CD8-positive, alpha-beta memory T cell (primary cell): ENCODE results near the gene ZNF2. TPM values are rescaled to one million over a fixed set of nuclear protein-coding genes. Genes with fewer than 3 reads are reported as not detected.

ENCODE experiments used
- CTCF ChIA-PET: fragments of 350-600 bp; sonication (Branson Sonifier 250); formaldehyde crosslinking; loops from one replicate; lab custom pipeline; 2021; ENCODE audit warnings: antibody characterized with exemption; lab: Charles Lee
- POLR2A ChIA-PET: fragments of 350-600 bp; sonication (Branson Sonifier 250); formaldehyde crosslinking; loops from one replicate; lab custom pipeline; 2021; ENCODE audit warnings: antibody characterized with exemption; lab: Charles Lee
- DNase-seq, 5 donors: peaks; one replicate each; pipeline versions ENCODE4 v3.0.0 to v3.0.0-alpha.2; 2020 to 2022; ENCODE audit warnings: mixed read lengths in 1 of 5
- H3K27ac ChIP-seq: one replicate; pipeline ENCODE4 v1.7.0; 2013; ENCODE audit warnings: low read depth, mild to moderate bottlenecking, low read length, moderate library complexity
- H3K27me3 ChIP-seq: 2 replicates; pipeline ENCODE4 v1.7.0; 2013; ENCODE audit warnings: low read length, mild to moderate bottlenecking; ENCODE audit not compliant: insufficient read depth, poor library complexity, severe bottlenecking
- H3K36me3 ChIP-seq: 2 replicates; pipeline ENCODE4 v1.7.0; 2013; ENCODE audit warnings: mild to moderate bottlenecking, low read length, moderate library complexity; ENCODE audit not compliant: insufficient read depth
- H3K4me1 ChIP-seq: 2 replicates; pipeline ENCODE4 v1.7.0; 2013; ENCODE audit warnings: mild to moderate bottlenecking, low read length, moderate library complexity; ENCODE audit not compliant: insufficient read depth
- H3K4me3 ChIP-seq: 2 replicates; pipeline ENCODE4 v1.7.0; 2013; ENCODE audit warnings: mild to moderate bottlenecking, low read length
- H3K9me3 ChIP-seq: 2 replicates; pipeline ENCODE4 v1.7.0; 2013; ENCODE audit warnings: mild to moderate bottlenecking, low read length
- H3K27ac Mint-ChIP-seq, 8 donors: one replicate each; pipeline ENCODE4 v1.8.0; 2020 to 2021; ENCODE audit warnings: mixed read lengths in 8 of 8, mild to moderate bottlenecking in 6 of 8, inconsistent platforms in 3 of 8, moderate library complexity in 3 of 8
- H3K27me3 Mint-ChIP-seq, 2 donors: one replicate each; pipeline ENCODE4 v1.8.0; 2020 to 2021; ENCODE audit warnings: mixed read lengths in 2 of 2, mild to moderate bottlenecking in 1 of 2, moderate library complexity in 1 of 2
- H3K36me3 Mint-ChIP-seq, 3 donors: one replicate each; pipeline ENCODE4 v1.8.0; 2020 to 2021; ENCODE audit warnings: mixed read lengths in 3 of 3, inconsistent platforms in 1 of 3, mild to moderate bottlenecking in 1 of 3
- H3K4me1 Mint-ChIP-seq, 3 donors: one replicate each; pipeline ENCODE4 v1.8.0; 2020 to 2021; ENCODE audit warnings: mixed read lengths in 3 of 3, inconsistent platforms in 1 of 3, mild to moderate bottlenecking in 1 of 3
- H3K4me3 Mint-ChIP-seq, 7 donors: one replicate each; pipeline ENCODE4 v1.8.0; 2020 to 2021; ENCODE audit warnings: mixed read lengths in 7 of 7, mild to moderate bottlenecking in 6 of 7, moderate library complexity in 4 of 7, inconsistent platforms in 2 of 7
- H3K9me3 Mint-ChIP-seq, 5 donors: one replicate each; pipeline ENCODE4 v1.8.0; 2020 to 2022; ENCODE audit warnings: mixed read lengths in 5 of 5, mild to moderate bottlenecking in 3 of 5, moderate library complexity in 2 of 5, inconsistent platforms in 1 of 5
- polyA plus RNA-seq: library from polyadenylated mRNA; unstranded; fragments of 300-500 nt; fragmentation: Illumina TruSeq; gene quantifications from one replicate; pipeline ENCODE4 v1.2.3, GENCODE V29; 2021
- total RNA-seq, 2 experiments: library from RNA; stranded (reverse); gene quantifications; one replicate each; pipeline ENCODE4 v1.2.3, GENCODE V29; 2021

Gene ZNF2
- total and polyA plus RNA-seq, 3 experiments from 2014 or later, result 2.6 to 5.7 (median 5.3) TPM

GRCh38 chr2:95232232-95232631 is 66.6 kb downstream of the ZNF2 start:
- Mint-ChIP-seq H3K36me3 (peaks cover 2 to 56% (median 5%) of the 10 kb centered on the region in 3 donors), H3K4me1 (no peaks in the 10 kb centered on the region), H3K27me3 (peaks cover 0 to 6% of the 10 kb centered on the region in 2 donors), H3K9me3 (peaks cover 0 to 89% (median 74%) of the 10 kb centered on the region in 5 donors), H3K27ac (no peak overlapping the region), H3K4me3 (no peak overlapping the region)
- ChIA-PET CTCF (no interaction called here), POLR2A (no interaction called here)
- no peaks in the 10 kb centered on the region for H3K36me3 ChIP-seq
- no peaks in the 10 kb centered on the region for H3K9me3 ChIP-seq
- no peaks in the 10 kb centered on the region for H3K4me1 ChIP-seq
- no peak overlapping the region for H3K4me3 ChIP-seq
- H3K27ac ChIP-seq, result no peak overlapping the region
- no peaks in the 10 kb centered on the region for H3K27me3 ChIP-seq
- no peak for DNase-seq

Other genes with a start within 250 kb of the ZNF2 start
- 10 to 100 TPM; 25.2 to 27.3 TPM for gene MAL, start 140.1 kb upstream of the ZNF2 start, total RNA-seq
- gene MAL, start 140.1 kb upstream of the ZNF2 start, polyA plus RNA-seq, result 50.4 TPM
- gene MRPS5, start 44.0 kb upstream of the ZNF2 start, total RNA-seq, result 10 to 100 TPM; 69.0 to 75.9 TPM
- 45.8 TPM for gene MRPS5, start 44.0 kb upstream of the ZNF2 start, polyA plus RNA-seq
- 10 to 100 TPM; 10.3 to 12.2 TPM for gene ZNF514, start 6.0 kb upstream of the ZNF2 start, total RNA-seq
- gene ZNF514, start 6.0 kb upstream of the ZNF2 start, polyA plus RNA-seq, result 9.9 TPM
- 1 to 10 TPM; 4.3 to 4.7 TPM for gene ZNF892, start 41.7 kb downstream of the ZNF2 start, total RNA-seq
- 0.39 TPM for gene ZNF892, start 41.7 kb downstream of the ZNF2 start, polyA plus RNA-seq
- under 1 TPM; 0.18 to 0.46 TPM for gene PROM2, start 108.6 kb downstream of the ZNF2 start, total RNA-seq
- gene PROM2, start 108.6 kb downstream of the ZNF2 start, polyA plus RNA-seq, result not detected
- not detected for gene KCNIP3, start 131.5 kb downstream of the ZNF2 start, total RNA-seq
- gene KCNIP3, start 131.5 kb downstream of the ZNF2 start, polyA plus RNA-seq, result not detected
- gene FAHD2A, start 236.9 kb downstream of the ZNF2 start, total RNA-seq, result 10 to 100 TPM; 28.8 to 32.3 TPM
- gene FAHD2A, start 236.9 kb downstream of the ZNF2 start, polyA plus RNA-seq, result 20.0 TPM